Activated CD8-positive, alpha-beta memory T cell treated with anti-CD3 and anti-CD28 coated beads for 24 hours (primary cell): ENCODE data around the gene TRMT2A.
"Not testable (repeated sequence)": the region's sequence is repeated elsewhere in the genome, so short reads cannot be mapped to it uniquely, and the experiment has no call there.

ENCODE experiments used
- DNase-seq: peaks from one replicate; pipeline ENCODE4 v3.0.0-alpha.2; 2020

TRMT2A gene, protein sequence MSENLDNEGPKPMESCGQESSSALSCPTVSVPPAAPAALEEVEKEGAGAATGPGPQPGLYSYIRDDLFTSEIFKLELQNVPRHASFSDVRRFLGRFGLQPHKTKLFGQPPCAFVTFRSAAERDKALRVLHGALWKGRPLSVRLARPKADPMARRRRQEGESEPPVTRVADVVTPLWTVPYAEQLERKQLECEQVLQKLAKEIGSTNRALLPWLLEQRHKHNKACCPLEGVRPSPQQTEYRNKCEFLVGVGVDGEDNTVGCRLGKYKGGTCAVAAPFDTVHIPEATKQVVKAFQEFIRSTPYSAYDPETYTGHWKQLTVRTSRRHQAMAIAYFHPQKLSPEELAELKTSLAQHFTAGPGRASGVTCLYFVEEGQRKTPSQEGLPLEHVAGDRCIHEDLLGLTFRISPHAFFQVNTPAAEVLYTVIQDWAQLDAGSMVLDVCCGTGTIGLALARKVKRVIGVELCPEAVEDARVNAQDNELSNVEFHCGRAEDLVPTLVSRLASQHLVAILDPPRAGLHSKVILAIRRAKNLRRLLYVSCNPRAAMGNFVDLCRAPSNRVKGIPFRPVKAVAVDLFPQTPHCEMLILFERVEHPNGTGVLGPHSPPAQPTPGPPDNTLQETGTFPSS

DNA sequence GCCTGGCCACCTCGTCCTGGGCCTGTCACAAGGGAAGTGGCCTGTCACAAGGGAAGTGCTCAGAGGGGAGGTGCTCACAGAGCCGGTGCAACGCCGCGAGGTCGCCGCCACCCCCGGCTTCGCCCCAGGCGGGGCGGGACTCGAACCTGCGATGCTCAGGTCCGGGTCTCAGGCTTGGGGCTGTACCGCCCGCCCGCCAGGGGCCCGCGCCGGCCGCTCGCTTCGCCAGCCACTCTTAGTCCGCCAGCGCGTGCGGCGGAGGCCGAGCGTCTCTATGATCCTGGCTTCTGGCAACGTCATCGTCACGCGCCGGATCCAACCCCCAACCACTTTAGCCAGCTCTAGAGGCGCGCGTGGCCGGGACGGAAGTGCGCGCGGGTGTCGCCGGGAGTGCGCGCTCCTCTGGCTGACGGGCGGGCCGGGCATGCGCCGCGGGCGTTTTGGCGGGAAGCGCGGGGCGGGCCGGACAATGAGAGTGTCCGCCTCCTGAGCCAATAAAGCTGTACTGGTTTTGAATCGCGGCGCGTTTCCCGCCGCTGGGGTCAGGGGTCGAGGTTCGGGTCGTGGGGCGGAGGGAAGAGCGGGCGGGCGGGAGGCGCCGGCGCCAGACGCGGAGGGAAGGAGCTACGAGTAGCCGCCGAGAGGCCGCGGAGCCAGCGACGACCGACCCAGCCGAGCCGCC is at the start of gene TRMT2A:
Gene TRMT2A, minus strand, starts transcription at position 276 of the 682 bp plus-strand sequence. CDS start 320 bp downstream, outside the sequence.
- peak; percentile 98 for DNase-seq

DNA sequence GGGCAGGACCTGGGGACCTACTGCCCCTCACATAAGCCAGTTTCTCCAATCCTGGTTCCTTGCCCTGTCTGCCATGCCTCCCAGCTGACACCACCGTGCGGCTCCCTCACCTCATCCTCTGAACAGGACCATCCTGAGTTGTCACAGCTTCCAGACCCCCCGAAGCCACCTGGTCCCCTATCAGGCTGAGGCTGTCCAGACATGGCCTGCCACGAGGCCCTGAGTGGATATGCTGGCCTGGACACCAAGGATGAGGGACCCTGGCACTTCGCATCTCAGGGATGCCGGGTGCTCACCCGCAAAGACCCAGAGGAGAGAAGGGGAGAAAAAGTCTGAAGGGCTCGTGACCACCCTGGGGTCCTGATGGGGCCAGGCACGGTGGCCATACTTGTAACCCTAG is 49.7 kb upstream of the TRMT2A start:
- no peak for DNase-seq

DNA sequence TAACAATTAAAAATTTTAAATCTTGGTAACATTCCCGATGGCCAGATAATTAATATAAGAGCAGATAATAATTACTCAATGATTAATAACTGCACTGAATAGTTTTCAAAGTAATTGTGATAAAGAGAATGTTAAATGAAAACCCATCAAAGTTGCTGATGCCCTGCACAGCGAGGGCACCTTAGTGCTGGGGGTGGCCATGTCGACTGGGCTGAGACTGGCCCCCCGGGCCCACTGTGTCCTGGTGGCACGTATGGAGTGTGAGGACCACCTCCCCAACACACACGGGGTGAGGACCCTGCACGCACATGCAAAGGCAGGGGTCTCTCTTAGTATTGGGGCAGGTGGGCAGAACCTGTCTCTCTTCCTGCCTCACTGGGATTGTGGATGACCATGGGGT is 48.9 kb upstream of the TRMT2A start:
- no peak for DNase-seq

DNA sequence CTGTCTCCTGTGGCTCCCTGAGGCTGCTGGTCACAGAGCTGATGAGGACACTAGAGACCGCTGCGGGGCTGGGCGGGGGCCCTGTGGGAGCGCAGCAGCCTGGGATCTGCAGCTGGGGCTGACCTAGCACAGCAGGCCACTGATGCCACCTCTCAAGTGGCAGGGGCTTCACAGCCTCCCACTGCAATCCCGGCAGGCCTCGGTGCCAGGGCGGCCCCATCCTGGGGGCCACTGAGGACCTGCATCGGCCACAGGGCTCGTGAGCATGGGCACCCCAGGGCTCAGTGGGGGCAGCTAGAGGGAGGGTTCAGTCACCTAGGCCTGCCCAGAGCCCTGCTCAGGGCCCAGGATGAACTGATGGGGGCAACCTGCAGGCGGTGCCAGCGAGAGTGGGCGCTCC is 48.4 kb upstream of the TRMT2A start:
- DNase-seq: no peak

DNA sequence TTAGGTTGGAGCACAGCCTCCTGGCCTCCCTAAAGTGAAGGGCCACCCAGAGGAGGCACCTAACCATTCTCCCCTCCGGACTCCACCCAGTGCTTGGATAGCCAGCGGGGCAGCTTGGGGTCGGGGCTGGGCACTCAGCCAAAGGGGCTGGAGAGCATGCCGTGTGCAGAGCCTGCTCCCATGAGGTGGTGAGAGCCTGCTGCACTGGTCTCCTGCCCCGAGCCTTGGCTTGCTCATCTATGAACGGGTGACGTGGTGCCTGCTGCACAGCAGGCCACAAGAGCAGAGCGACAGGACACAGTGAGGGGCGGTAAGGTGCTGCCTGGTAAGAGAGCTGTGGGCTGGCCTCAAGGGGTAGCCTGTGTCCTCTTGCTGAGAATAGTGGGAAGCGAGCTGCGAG is 47.8 kb upstream of the TRMT2A start:
- DNase-seq: no peak

DNA sequence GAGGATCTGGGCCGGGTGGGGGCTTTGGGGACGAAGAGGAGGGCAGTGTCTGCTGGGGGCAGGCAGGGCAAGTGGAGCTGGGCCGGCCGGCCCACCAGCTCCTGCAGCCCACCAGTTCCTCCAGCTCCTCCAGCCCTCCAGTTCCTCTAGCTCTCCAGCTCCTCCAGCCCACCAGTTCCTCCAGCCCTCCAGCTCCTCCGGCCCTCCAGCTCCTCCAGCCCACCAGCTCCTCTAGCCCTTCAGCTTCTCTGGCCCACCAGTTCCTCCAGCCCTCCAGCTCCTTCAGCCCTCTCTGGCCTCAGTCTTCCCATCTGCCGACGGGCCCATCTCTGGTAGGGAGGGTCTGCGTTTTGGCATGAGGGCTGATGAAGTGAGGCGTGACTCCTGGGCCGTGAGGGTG is 43.0 kb upstream of the TRMT2A start:
- no peak for DNase-seq

DNA sequence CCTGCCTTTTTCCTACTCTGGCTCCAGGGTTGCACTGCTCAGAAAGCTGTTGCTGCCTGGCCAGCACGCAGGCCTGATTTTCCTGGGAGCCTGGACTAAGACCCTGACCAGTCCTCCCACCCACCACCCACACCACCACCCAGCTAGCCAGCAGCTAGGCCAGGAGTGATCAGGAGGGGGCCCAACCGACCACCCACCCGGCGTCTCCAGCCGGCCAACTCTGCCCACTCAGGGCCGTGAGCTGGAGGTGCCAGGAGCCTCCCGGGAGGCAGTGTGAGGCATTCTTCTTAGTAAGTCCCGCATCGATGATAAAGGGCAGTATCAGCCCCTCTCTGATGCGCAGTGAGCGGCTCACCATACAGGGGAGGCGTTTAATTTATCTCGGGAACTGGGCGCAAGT is 42.5 kb upstream of the TRMT2A start:
- DNase-seq: not testable (repeated sequence)

DNA sequence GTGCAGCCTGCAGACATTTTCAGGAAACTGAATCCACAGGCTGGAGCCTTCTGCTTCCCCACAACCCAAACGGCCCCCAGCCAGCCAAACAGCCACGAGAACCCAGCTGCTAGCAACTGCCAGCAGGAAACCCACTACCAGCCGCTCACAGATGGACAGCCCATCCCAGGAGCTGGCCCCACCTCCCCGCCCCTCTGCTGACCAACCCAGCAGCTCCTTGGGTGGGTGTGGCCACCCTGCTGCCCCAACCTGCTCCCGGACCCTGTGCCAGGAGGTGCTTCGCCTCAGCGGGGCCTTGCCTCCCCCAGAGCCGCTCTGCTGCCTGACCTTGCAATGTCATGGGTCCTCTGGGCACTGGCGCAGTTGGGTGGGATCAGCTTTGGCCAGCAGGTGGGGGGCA is 42.0 kb upstream of the TRMT2A start:
- DNase-seq: no peak

DNA sequence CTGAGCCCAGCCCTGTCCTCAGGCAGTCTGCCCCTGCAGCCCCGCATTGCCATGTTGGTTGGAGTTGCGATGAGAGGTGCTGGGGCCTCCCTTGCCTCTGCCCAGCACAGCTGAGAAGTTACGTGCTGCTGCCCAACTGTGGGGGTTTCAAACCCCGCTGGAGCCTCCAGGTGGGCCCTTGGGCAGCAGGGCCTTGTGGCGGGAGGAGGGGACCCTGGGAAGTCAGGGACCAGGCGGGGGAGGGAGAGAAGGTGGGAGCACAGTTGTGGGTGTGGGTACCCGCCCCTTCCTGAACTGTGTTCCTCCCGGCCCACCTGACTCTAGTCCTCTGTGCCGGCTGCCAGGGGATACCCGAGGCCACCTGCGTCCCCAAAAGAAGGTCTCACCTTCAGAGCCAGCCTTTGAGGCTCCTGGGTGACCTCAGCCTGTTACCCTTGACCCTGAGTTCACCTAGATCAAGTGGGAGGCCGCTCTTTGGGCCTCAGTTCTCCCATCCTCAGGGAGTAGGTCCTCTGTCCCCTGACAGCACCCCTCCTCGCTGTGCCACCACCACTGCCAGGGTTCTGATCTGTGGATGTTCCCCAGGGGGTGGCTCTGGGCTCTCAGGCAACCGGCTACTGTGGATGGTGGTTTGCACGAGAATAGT is 41.5 kb upstream of the TRMT2A start:
- DNase-seq: no peak

DNA sequence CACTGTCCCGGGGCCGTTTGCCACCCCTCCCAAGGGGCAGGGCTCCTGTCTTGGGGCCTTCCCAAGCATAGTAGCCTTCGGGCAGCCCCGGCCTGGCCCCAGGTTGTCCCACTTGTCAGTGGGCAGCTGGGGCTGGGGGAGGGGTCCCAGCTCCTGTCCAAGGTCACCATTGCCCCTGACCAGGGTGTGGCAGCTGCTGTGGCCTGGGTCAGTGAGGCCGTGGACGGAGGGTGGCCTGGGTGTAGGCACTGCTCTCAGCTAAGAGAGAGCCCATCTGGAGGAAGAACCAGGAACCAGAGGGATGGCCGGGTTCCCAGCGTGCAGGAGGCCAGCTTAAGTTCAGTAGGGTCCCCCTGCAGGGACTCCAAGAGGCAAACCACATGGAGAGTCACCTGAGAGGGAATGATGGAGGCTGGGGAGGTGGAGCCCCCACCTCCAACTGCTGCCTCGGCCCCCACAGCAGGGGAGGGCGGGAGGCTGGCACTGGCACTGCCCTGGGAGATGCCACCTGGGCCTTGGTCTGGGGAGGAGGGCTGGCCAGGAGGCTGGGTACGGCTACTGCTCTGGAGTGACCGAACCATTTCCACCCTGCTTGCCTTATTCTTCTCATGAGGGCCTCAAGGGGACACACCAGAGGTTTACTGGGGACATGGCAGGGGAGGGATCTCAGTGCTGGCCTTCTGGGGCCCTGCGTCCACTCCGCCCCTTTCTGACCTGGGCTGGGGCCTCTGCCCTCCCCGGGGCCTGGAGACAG is 40.6 kb upstream of the TRMT2A start:
- no peak for DNase-seq

DNA sequence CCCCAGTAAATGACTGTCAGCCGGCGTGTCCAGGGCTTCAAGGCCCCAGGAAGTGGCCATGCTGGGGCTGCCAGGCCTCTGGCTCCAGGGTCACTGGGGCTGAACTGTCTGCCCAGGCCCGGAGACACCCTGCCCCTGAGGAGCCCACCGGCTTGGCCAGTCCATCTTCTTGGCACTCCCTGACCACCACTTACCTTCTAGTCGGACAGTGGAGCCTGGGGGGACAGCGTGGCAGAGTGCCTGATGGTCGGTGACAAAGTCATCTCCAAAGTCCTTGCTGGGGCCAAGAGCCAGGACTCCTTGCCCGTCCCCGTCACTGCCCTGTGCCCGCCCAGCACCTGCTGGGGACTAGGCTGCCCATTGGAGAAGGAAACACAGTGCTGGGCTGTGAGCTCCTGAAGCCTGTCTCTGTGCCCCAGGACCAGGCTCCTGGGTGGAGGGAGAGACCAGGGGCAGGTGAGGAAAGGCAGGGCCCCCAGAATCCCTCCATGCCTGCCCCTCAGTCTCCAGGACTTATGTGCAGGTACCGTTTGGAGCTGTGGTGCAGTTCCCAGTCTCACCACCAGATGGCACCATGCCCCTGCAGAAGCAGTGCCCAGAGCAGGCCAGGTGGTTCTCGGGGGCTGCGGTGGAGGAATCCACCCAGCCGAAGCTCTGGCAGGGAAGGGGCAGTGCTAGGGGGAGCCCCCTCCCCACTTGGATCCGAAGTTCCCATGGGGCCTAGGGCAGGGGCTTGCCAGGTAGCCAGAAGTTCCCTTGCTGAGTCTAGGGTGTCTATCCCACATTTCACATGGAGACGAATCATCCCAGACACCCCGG is 39.8 kb upstream of the TRMT2A start:
- peak; percentile 99 for DNase-seq

DNA sequence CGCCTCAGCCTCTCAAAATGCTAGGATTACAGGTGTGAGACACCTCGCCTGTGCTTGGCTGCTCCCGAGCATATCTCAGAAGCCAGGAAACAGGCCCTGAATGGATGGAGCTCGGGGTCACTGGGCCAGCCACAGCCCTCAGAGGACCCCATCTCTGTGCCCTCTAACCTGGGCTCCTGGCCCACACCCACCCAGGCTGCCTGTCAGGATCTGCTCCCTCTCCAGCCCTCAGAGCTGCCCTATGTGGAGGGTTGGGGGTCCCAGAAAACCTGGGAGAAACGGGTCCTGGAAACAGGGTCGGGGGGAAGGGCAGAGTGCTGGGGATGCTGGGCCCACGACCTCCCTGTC is 39.0 kb upstream of the TRMT2A start:
- no peak for DNase-seq

DNA sequence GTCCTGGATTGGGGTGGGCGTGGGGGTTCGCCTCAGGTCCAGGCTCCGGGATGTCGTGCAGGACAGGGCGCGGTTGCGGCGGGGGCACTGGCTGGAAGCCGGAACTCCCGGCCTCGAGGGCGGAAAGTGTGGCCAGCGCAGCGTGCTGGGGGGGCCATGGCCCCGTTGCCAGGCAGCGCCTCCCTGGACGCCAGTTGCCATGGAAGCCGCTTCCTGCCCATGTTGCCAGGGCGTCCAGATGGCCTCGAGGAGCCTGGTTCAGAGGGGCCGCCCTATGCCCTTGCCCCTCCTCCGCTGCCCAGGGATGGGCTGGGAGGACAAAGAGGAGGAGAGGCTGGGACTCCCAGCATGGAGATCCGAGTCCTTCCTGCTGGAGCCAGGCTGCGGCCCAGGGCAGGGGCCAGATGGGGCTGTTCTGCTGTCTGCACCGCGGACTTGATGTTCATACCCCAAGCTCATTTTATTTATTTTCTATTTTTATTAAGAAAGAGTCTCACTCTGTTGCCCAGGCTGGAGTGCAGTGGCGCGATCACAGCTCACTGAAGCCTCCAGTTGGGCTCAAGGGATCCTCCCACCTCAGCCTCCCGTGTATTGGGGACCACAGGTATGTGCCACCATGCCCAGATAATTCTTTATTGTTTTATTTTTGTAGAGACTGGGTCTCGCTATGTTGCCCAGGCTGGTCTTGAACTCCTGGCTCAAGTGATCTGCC is 38.5 kb upstream of the TRMT2A start:
- no peak for DNase-seq

DNA sequence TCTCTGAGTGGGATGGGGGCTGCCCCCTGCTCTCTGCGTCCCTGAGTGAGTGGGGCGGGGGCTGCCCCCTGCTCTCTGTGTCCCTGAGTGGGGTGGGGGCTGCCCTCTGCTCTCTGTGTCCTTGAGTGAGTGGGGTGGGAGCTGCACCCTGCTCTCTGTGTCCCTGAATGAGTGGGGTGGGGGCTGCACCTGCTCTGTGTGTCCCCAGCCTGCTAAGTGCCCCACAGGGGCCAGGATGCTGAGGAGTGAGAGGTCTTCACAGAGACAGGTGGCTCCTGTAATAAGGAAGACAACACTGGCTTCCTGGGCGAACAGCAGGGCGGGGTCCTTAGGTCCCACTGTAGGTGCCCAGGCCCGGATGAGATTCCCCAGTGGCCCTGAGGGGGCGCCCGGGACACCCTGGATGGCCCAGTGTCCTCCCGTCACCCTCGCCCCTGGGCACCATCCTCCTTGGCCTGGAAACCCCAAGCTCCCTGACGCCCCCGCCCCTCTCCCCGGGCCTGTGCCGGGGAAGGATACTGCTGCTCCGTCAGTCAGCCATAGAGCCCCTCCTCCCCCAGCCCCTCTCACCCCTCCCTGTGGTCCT is 37.7 kb upstream of the TRMT2A start:
- no peak for DNase-seq

DNA sequence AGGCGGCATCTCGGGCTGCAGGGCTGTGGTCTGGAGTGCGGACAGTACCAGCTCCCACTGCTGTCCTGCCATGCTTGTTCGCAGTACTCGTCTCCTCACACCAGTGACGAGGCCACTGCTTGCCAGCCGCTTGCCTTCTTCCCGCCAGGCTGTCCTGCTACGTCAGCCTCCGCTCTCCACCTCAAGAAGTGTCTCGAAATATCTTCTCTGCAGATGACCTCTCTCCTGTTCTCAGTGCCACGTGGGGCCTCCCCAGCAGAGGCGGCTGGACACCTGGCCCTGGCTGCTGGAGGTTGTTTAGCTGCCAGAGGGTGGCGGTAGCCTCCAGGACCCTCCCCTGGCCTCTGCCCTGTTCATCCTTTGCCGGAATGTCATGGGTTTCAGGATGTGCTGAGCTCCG is 36.9 kb upstream of the TRMT2A start:
- DNase-seq: no peak

DNA sequence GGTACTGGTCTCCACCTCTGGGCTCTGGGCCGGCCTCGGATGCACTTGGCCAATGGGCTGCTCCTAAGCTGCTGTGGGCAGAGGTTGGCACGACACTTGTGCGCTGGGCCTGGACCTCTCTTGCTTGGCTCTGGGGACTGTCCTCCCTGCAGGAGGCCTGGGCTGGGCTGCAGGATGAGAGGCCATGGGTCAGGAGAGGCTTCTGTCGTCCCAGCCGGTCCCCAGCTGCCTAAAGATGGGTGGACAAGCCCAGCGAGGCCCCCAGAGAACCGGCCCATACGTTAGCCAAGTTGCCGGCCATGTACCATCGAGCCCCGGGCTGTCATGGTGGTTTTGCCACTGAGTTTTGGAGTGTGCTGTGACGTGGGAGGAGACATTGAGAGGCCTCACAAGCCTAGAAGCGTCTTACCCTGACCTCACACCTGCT is 35.5 kb upstream of the TRMT2A start:
- no peak for DNase-seq

DNA sequence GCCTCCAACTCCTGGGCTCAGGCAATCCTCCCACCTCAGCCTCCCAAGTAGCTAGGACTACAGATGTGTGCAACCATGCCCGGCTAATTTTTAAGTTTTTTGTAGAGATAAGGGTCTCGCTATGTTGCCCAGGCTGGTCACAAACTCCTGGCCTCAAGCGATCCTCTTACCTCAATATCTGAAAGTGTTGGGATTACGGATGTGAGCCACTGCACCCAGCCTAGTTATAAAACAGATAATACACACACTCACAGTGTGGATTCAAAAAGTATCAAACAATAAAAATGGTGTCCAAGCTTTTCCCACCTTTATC is 34.2 kb upstream of the TRMT2A start:
- no peak for DNase-seq

DNA sequence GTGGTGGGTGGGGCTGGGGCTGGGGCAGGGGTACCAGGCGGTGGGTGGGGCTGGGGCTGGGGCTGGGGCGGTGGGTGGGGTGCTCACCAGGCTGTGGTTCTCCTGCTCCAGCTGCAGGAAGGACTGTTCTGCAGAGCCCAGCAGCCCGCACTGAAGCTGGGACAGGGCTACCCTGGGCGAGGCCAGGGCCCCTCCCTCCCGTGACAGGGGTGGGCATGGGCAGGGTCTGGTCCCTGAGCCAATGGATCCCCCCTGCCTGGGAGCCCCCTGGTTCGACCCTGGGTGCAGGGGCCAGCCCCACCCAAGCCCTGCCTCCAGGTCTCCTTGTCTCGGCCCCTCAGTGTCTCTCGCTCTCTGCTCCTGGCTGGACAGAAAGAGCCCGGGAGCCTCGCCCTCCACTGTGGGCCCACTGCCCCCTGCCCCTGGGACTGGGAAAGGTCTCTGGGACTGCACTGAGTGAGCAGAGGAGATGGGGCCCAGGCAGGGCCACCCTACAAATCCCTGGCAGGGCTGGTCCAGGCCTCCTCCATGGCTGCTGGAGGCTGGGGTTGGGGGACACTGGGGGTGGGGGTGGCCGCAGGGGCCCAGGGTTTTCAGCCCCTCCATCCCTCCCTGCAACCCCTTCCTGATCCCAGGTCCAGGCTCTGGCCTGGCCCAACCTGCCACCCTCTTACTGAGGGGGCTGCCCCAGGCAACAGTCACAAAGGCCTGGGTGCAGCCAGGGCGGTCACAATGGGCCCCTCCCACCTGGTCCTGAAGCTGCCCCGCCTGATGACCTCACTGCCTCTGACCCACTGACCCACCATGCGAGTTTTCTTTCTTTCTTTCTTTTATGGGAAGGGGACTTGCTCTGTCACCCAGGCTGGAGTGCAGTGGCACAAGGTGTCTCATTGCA is 33.6 kb upstream of the TRMT2A start, which contains the start of gene CCDC188:
Gene CCDC188, minus strand, starts transcription at position 675 of the 895 bp plus-strand sequence. Its CDS starts 69 bp downstream, at position 606.
- no peak for DNase-seq
